Pancreas (tissue), 10 donors: Measurements from ENCODE around the gene DLG2. TPM values are rescaled to one million over a fixed set of nuclear protein-coding genes. Genes with fewer than 3 reads are reported as not detected.

Experiments
- ATAC-seq, 4 donors: fragments of 200-7000 bp; cut with Tn5 transposase; one replicate each; pipeline versions ENCODE4 v1.8.0 to v1.9.1; 2020; ENCODE audit warnings: mild to moderate bottlenecking in 4 of 4, moderate library complexity in 4 of 4
- DNase-seq, 6 donors: peaks; one replicate each; pipeline ENCODE4 v3.0.0-alpha.2; 2020
- FAIRE-seq: peaks from 2 replicates; lab custom pipeline; 2012; peaks lifted over from hg19 to GRCh38; lab: Jason Lieb, UNC
- H3K27ac ChIP-seq, 4 donors: fragments of 200-600 bp; sonication (generic); 1 replicate in 3 of 4; 2 replicates in 1 of 4; pipeline versions ENCODE4 v1.5.0 to v1.8.0; 2020
- H3K27me3 ChIP-seq, 4 donors: fragments of 200-600 bp; one replicate each; pipeline ENCODE4 v1.8.0; 2021
- H3K36me3 ChIP-seq, 3 donors: fragments of 200-600 bp; sonication (generic) in 1 of 3; one replicate each; pipeline versions ENCODE4 v1.5.0 to v1.8.0; 2020 to 2021
- H3K4me1 ChIP-seq, 3 donors: fragments of 200-600 bp; one replicate each; pipeline ENCODE4 v1.8.0; 2021
- H3K4me3 ChIP-seq, 4 donors: fragments of 200-600 bp; sonication (generic) in 2 of 4; one replicate each; pipeline versions ENCODE4 v1.5.0 to v1.8.0; 2020 to 2021
- H3K9me3 ChIP-seq, 4 donors: fragments of 200-600 bp; one replicate each; pipeline ENCODE4 v1.8.0; 2021
- CTCF ChIP-seq, 4 donors: fragments of 200-600 bp; sonication (generic) in 3 of 4; IDR thresholded peaks; one replicate each; pipeline versions ENCODE4 v1.5.0 to v1.8.0; 2021; ENCODE audit warnings: antibody characterized with exemption in 4 of 4
- WGBS, 2 donors: extraction: QIAGEN DNeasy Blood & Tissue Kit; methylation state at CpG; one replicate each; pipeline ENCODE4 v1.1.7; 2013; 5-methylcytosine and 5-hydroxymethylcytosine counted together
- intact Hi-C, 3 donors: fragments of 100-400 bp; cut with DNase I; formaldehyde crosslinking; loops; one replicate each; pipeline versions ENCODE4 v1.11.1 to v1.14.2; 2022
- polyA plus RNA-seq, 2 donors: library from polyadenylated mRNA; stranded (reverse); fragments of 200-250 nt; gene quantifications; one replicate each; pipeline ENCODE4 v1.2.3, GENCODE V29; 2013
- total RNA-seq, 6 donors: library from RNA; stranded (reverse); fragmentation: NEBNext Ultra II Directional in 4 of 6; extraction: Animal tissue kit (Norgen Biotek cat#: 25700) in 4 of 6; gene quantifications; one replicate each; pipeline versions ENCODE4 v1.2.1 to v1.2.4, GENCODE V29; 2021 to 2023
- donor health status: healthy with polysubstance abuse.
- donor health status: DM: no; HTN: no; CAD: no; lungs with moderate emphysema.
- donor health status: DM: no; HTN: no; CAD: no.
- donor health status: control.
- donor health status: control.
- donor health status: Bipolar disorder and iron deficiency.
- donor health status: DM: yes; HTN: yes; CAD: no.
- donor health status: DM: no; HTN: no; CAD: no.
- donor health status: DM: no; HTN: no; CAD: no.
- donor health status: DM: yes; HTN: yes; CAD: no.

The DLG2 gene
- total and polyA plus RNA-seq, 8 donors, result 1.2 to 5.4 (median 3.6) TPM

GRCh38 chr11:85154294-85154693, 472.9 kb downstream of the DLG2 start:
- intact Hi-C loops, result no loop called here
- 66 to 75% methylated on average over 3 of the region's 3 CpGs for whole genome bisulfite sequencing, 2 donors
- FAIRE-seq (no peak), DNase-seq (no peak), ATAC-seq (no peak)
- Histone ChIP-seq H3K4me3 (no peak overlapping the region), H3K27me3 (no peaks in the 10 kb centered on the region), H3K36me3 (no peaks in the 10 kb centered on the region), H3K27ac (no peak overlapping the region), H3K4me1 (no peaks in the 10 kb centered on the region), H3K9me3 (no peaks in the 10 kb centered on the region)
- TF ChIP-seq CTCF (IDR thresholded peaks at IDR 0.05), result no peak

GRCh38 chr11:85137597-85137996, 489.5 kb downstream of the DLG2 start:
- FAIRE-seq (no peak), DNase-seq (peak in 2 of 6 donors; percentile 7 to 16), ATAC-seq (peak in 3 of 4 donors; percentile 42 to 74 (median 69))
- Histone ChIP-seq H3K4me3 (no peak overlapping the region), H3K27ac (no peak overlapping the region), H3K27me3 (no peaks in the 10 kb centered on the region), H3K4me1 (no peaks in the 10 kb centered on the region), H3K9me3 (no peaks in the 10 kb centered on the region), H3K36me3 (no peaks in the 10 kb centered on the region)
- intact Hi-C loops, result no loop called here
- 85 to 89% methylated on average over 1 of the region's 1 CpG for WGBS, 2 donors
- TF ChIP-seq CTCF (IDR thresholded peaks at IDR 0.05), result no peak

GRCh38 chr11:85133636-85134035, 493.5 kb downstream of the DLG2 start:
- no peak for TF ChIP-seq CTCF (IDR thresholded peaks at IDR 0.05)
- WGBS, 2 donors, result 35 to 36% methylated on average over 1 of the region's 1 CpG
- no peak for FAIRE-seq
- no peak overlapping the region for H3K4me3 ChIP-seq
- intact Hi-C loops, result no loop called here
- no peaks in the 10 kb centered on the region for H3K27me3 ChIP-seq
- no peaks in the 10 kb centered on the region for H3K9me3 ChIP-seq
- ATAC-seq, result no peak
- no peaks in the 10 kb centered on the region for H3K36me3 ChIP-seq
- no peak for DNase-seq
- H3K27ac ChIP-seq, result no peak overlapping the region
- no peaks in the 10 kb centered on the region for H3K4me1 ChIP-seq

GRCh38 chr11:85132851-85133585, 494.1 kb downstream of the DLG2 start:
- H3K9me3 ChIP-seq, result no peaks in the 10 kb centered on the region
- intact Hi-C loops, result no loop called here
- no peaks in the 10 kb centered on the region for H3K27me3 ChIP-seq
- no peak for TF ChIP-seq CTCF (IDR thresholded peaks at IDR 0.05)
- H3K36me3 ChIP-seq, result no peaks in the 10 kb centered on the region
- no peak overlapping the region for H3K4me3 ChIP-seq
- WGBS, 2 donors, result 49 to 51% methylated on average over 15 of the region's 15 CpGs
- ATAC-seq (peak in 1 of 4 donors; percentile 20), DNase-seq (no peak), FAIRE-seq (no peak)
- no peak overlapping the region for H3K27ac ChIP-seq
- no peaks in the 10 kb centered on the region for H3K4me1 ChIP-seq

- no peaks in the 10 kb centered on the region for H3K36me3 ChIP-seq
- no peaks in the 10 kb centered on the region for H3K4me1 ChIP-seq
- H3K27me3 ChIP-seq, result no peaks in the 10 kb centered on the region
- intact Hi-C loops, result no loop called here
- DNase-seq, result no peak
- ATAC-seq, result no peak
- FAIRE-seq, result no peak
- H3K4me3 ChIP-seq, result no peak overlapping the region
- TF ChIP-seq CTCF (IDR thresholded peaks at IDR 0.05), result no peak
- 41 to 45% methylated on average over 2 of the region's 2 CpGs for WGBS, 2 donors
- H3K27ac ChIP-seq, result no peak overlapping the region
- no peaks in the 10 kb centered on the region for H3K9me3 ChIP-seq
Measured at GRCh38 chr11:85127349-85127748, 499.8 kb downstream of the DLG2 start.
